Activated effector memory CD4-positive, alpha-beta T cell treated with anti-CD3 and anti-CD28 coated beads, Interleukin-2, amount 50 U/mL, for 16 hours (primary cell): ENCODE data around the gene SGO2.
A peak's percentile ranks its signal among the peaks of the same experiment; 100 is the strongest.
"Not testable (repeated sequence)": the region's sequence is repeated elsewhere in the genome, so short reads cannot be mapped to it uniquely, and the experiment has no call there.

ENCODE experiments used
- DNase-seq: peaks from one replicate; pipeline ENCODE4 v3.0.0-alpha.2; 2020

SGO2 gene

GRCh38 chr2:200525551-200525881 is 491 bp upstream of the SGO2 start:
- DNase-seq = no peak

GRCh38 chr2:200528228-200528627 is 2.2 kb downstream of the SGO2 start:
- no peak for DNase-seq

GRCh38 chr2:200533754-200534153 is 7.7 kb downstream of the SGO2 start:
- DNase-seq = no peak

GRCh38 chr2:200534572-200534971 is 8.6 kb downstream of the SGO2 start:
- no peak for DNase-seq

GRCh38 chr2:200538139-200538538 is 12.1 kb downstream of the SGO2 start:
- DNase-seq = no peak

GRCh38 chr2:200540793-200541192 is 14.8 kb downstream of the SGO2 start:
- DNase-seq = no peak

- DNase-seq = not testable (repeated sequence)
Observed at GRCh38 chr2:200566596-200566995, 40.6 kb downstream of the SGO2 start.

- DNase-seq = no peak
Observed at GRCh38 chr2:200567932-200568331, 41.9 kb downstream of the SGO2 start.

- no peak for DNase-seq
Observed at GRCh38 chr2:200575957-200576356, 50.0 kb downstream of the SGO2 start.

- DNase-seq = no peak
Observed at GRCh38 chr2:200577027-200577426, 51.0 kb downstream of the SGO2 start.

- no peak for DNase-seq
Observed at GRCh38 chr2:200578778-200579177, 52.8 kb downstream of the SGO2 start.

- no peak for DNase-seq
Observed at GRCh38 chr2:200584639-200585038, 58.6 kb downstream of the SGO2 start.

GRCh38 chr2:200585340-200585729 is 59.3 kb downstream of the SGO2 start:
- DNase-seq = no peak

- DNase-seq = peak; percentile 68
Observed at GRCh38 chr2:200585730-200586643, 60.0 kb downstream of the SGO2 start, which contains the start of gene AOX1. Gene AOX1, plus strand, starts transcription at chr2:200586014. Its CDS starts 95 bp downstream, at chr2:200586109.

- no peak for DNase-seq
Observed at GRCh38 chr2:200586644-200586975, 60.6 kb downstream of the SGO2 start.

GRCh38 chr2:200587007-200587616 is 61.1 kb downstream of the SGO2 start:
- DNase-seq = no peak

- DNase-seq = no peak
Observed at GRCh38 chr2:200588076-200588678, 62.2 kb downstream of the SGO2 start.

GRCh38 chr2:200590090-200590489 is 64.1 kb downstream of the SGO2 start:
- no peak for DNase-seq

- DNase-seq = no peak
Observed at GRCh38 chr2:200591308-200591707, 65.3 kb downstream of the SGO2 start.

GRCh38 chr2:200592406-200593075 is 66.5 kb downstream of the SGO2 start:
- no peak for DNase-seq

GRCh38 chr2:200593905-200594304 is 67.9 kb downstream of the SGO2 start:
- no peak for DNase-seq

GRCh38 chr2:200595913-200596312 is 69.9 kb downstream of the SGO2 start:
- DNase-seq = no peak

- no peak for DNase-seq
Observed at GRCh38 chr2:200596774-200597570, 71.0 kb downstream of the SGO2 start.
